GM21786 (cell line): Measurements from ENCODE around the gene SIAH1.
"Not testable (repeated sequence)": the region's sequence is repeated elsewhere in the genome, so short reads cannot be mapped to it uniquely, and the experiment has no call there.

Experiments
- ATAC-seq: cut with Tn5 transposase; IDR thresholded peaks from one replicate; pipeline ENCODE4 v1.9.1; 2021; ENCODE audit not compliant: unreplicated experiment

The SIAH1 gene

GRCh38 chr16:48367441-48368049 lies 17.7 kb downstream of the SIAH1 start:
- no peak for ATAC-seq

GRCh38 chr16:48366165-48367093 lies 18.8 kb downstream of the SIAH1 start:
- peak; percentile 54 for ATAC-seq

GRCh38 chr16:48365601-48366164 lies 19.5 kb downstream of the SIAH1 start:
- peak; percentile 86 for ATAC-seq

- no peak for ATAC-seq
Observed at GRCh38 chr16:48365025-48365600, 20.1 kb downstream of the SIAH1 start.

- ATAC-seq = no peak
Observed at GRCh38 chr16:48361540-48362144, 23.6 kb downstream of the SIAH1 start.

- no peak for ATAC-seq
Observed at GRCh38 chr16:48361012-48361411, 24.2 kb downstream of the SIAH1 start.

- ATAC-seq = no peak
Observed at GRCh38 chr16:48359983-48360382, 25.2 kb downstream of the SIAH1 start.

GRCh38 chr16:48358419-48358818 lies 26.8 kb downstream of the SIAH1 start:
- ATAC-seq = no peak

GRCh38 chr16:48356633-48357376 lies 28.4 kb downstream of the SIAH1 start:
- no peak for ATAC-seq

GRCh38 chr16:48354877-48355855 lies 30.0 kb downstream of the SIAH1 start:
- no peak for ATAC-seq

GRCh38 chr16:48354385-48354784 lies 30.8 kb downstream of the SIAH1 start:
- not testable (repeated sequence) for ATAC-seq

GRCh38 chr16:48353565-48354163 lies 31.5 kb downstream of the SIAH1 start:
- peak; percentile 82 for ATAC-seq

GRCh38 chr16:48352648-48353390 lies 32.4 kb downstream of the SIAH1 start:
- no peak for ATAC-seq

GRCh38 chr16:48350736-48351135 lies 34.5 kb downstream of the SIAH1 start:
- no peak for ATAC-seq

GRCh38 chr16:48347980-48348379 lies 37.2 kb downstream of the SIAH1 start:
- ATAC-seq = no peak

GRCh38 chr16:48347191-48347865 lies 37.9 kb downstream of the SIAH1 start:
- no peak for ATAC-seq

GRCh38 chr16:48342591-48342990 lies 42.6 kb downstream of the SIAH1 start:
- no peak for ATAC-seq

GRCh38 chr16:48340054-48340453 lies 45.2 kb downstream of the SIAH1 start:
- ATAC-seq = no peak
